ENCODE data around the gene NFASC.

GRCh38 chr1:205062319-205062718 lies 191.7 kb downstream of the NFASC start:
- no peak for TF ChIP-seq CTCF (IDR thresholded peaks at IDR 0.05; ENCODE audit: insufficient read depth, low read length, poor library complexity, severe bottlenecking)
- no peak for TF ChIP-seq EZH2phosphoT487 (conservative IDR thresholded peaks at IDR 0.05; ENCODE audit: low read length)

Data from SU-DHL-6 (cell line).